Liver (tissue), 9 donors: ENCODE results near the gene CCN5. TPM values are rescaled to one million over a fixed set of nuclear protein-coding genes. Genes with fewer than 3 reads are reported as not detected.

Source experiments
- DNase-seq: peaks from one replicate; pipeline ENCODE4 v3.0.0-alpha.2; 2017; ENCODE audit warnings: low spot score
- H3K27ac ChIP-seq, 2 donors: one replicate each; pipeline ENCODE4 v1.7.0; 2013; ENCODE audit warnings: inconsistent platforms in 2 of 2, low read length in 2 of 2, control low read depth in 1 of 2, low read depth in 1 of 2, mild to moderate bottlenecking in 1 of 2
- H3K27me3 ChIP-seq, 4 donors: one replicate each; pipeline versions ENCODE4 v1.6.1 to v1.7.0; 2013; ENCODE audit warnings: low read length in 3 of 4, inconsistent platforms in 1 of 4, mild to moderate bottlenecking in 1 of 4, moderate library complexity in 1 of 4; ENCODE audit not compliant: control insufficient read depth in 4 of 4, insufficient read depth in 4 of 4
- H3K36me3 ChIP-seq, 4 donors: one replicate each; pipeline versions ENCODE4 v1.6.1 to v1.7.0; 2013; ENCODE audit warnings: low read length in 3 of 4, mild to moderate bottlenecking in 3 of 4, low read depth in 1 of 4, moderate library complexity in 1 of 4; ENCODE audit not compliant: control insufficient read depth in 4 of 4, insufficient read depth in 3 of 4
- H3K4me1 ChIP-seq, 4 donors: one replicate each; pipeline versions ENCODE4 v1.6.1 to v1.7.0; 2013; ENCODE audit warnings: low read length in 3 of 4, mild to moderate bottlenecking in 3 of 4, moderate library complexity in 1 of 4; ENCODE audit not compliant: control insufficient read depth in 4 of 4, insufficient read depth in 4 of 4
- H3K4me3 ChIP-seq, 3 donors: one replicate each; pipeline versions ENCODE4 v1.6.1 to v1.7.0; 2013; ENCODE audit warnings: low read length in 3 of 3, control low read depth in 1 of 3, low read depth in 1 of 3, mild to moderate bottlenecking in 1 of 3
- H3K9ac ChIP-seq, 2 donors: one replicate each; pipeline ENCODE4 v1.7.0; 2013; ENCODE audit warnings: low read length in 2 of 2, mild to moderate bottlenecking in 2 of 2, moderate library complexity in 2 of 2, control low read depth in 1 of 2, low read depth in 1 of 2
- H3K9me3 ChIP-seq, 4 donors: one replicate each; pipeline versions ENCODE4 v1.6.1 to v1.7.0; 2013; ENCODE audit warnings: low read length in 3 of 4; ENCODE audit not compliant: control insufficient read depth in 4 of 4
- EGR1 ChIP-seq, 2 donors: IDR thresholded peaks; 2 replicates each; pipeline ENCODE4 v1.6.1; 2016 to 2018; ENCODE audit warnings: antibody characterized with exemption in 2 of 2, low read depth in 2 of 2
- FOXA1 ChIP-seq: IDR thresholded peaks from 2 replicates; pipeline ENCODE4 v1.6.1; 2016; ENCODE audit warnings: antibody characterized with exemption
- FOXA2 ChIP-seq: IDR thresholded peaks from 2 replicates; pipeline ENCODE4 v1.6.1; 2016; ENCODE audit warnings: antibody characterized with exemption
- HNF4G ChIP-seq: IDR thresholded peaks from 2 replicates; pipeline ENCODE4 v1.6.1; 2016; ENCODE audit warnings: antibody characterized with exemption
- NR2F2 ChIP-seq: IDR thresholded peaks from 2 replicates; pipeline ENCODE4 v1.6.1; 2016; ENCODE audit warnings: antibody characterized with exemption
- RAD21 ChIP-seq, 2 donors: IDR thresholded peaks; 2 replicates each; pipeline ENCODE4 v1.6.1; 2016; ENCODE audit warnings: antibody characterized with exemption in 2 of 2, mild to moderate bottlenecking in 2 of 2
- SP1 ChIP-seq: IDR thresholded peaks from 2 replicates; pipeline ENCODE4 v1.6.1; 2018; ENCODE audit warnings: antibody characterized with exemption, mild to moderate bottlenecking
- TAF1 ChIP-seq: conservative IDR thresholded peaks from 2 replicates; pipeline ENCODE4 v1.6.1; 2016; ENCODE audit warnings: antibody characterized with exemption, mild to moderate bottlenecking
- WGBS: extraction: QIAGEN DNeasy Blood & Tissue Kit; methylation state at CpG from one replicate; pipeline ENCODE4 v1.1.7; 2013; 5-methylcytosine and 5-hydroxymethylcytosine counted together
- polyA plus RNA-seq, 2 donors: library from polyadenylated mRNA; stranded (reverse) in 1 of 2; unstranded in 1 of 2; fragments of 200-250 nt in 1 of 2; fragments of >200 nt in 1 of 2; fragmentation: Nextera tagmentation in 1 of 2; extraction: Ambion mirVana in 1 of 2; gene quantifications; one replicate each; pipeline versions ENCODE4 v1.2.1 to v1.2.3, GENCODE V29; 2013 to 2015
- total RNA-seq, 2 donors: library from RNA; depleted of rRNA; stranded (reverse); fragments of >200 nt; gene quantifications; one replicate each; pipeline ENCODE4 v1.2.3, GENCODE V29; 2014
- TF ChIP-seq, protein P1 (sequence below): IDR thresholded peaks from 2 replicates; pipeline ENCODE4 v1.6.1; 2016; ENCODE audit warnings: antibody characterized with exemption, mild to moderate bottlenecking
- TF ChIP-seq, protein P2 (sequence below): IDR thresholded peaks from 2 replicates; pipeline ENCODE4 v1.6.1; 2016; ENCODE audit warnings: antibody characterized with exemption
- TF ChIP-seq, protein P3 (sequence below): fragments of 150-350 bp; IDR thresholded peaks from 2 replicates; pipeline ENCODE4 v1.5.1; 2017; ENCODE audit warnings: improper control_type of control experiment, low read depth, low read length; ENCODE audit not compliant: missing input control
- TF ChIP-seq, protein P4 (sequence below): IDR thresholded peaks from 2 replicates; pipeline ENCODE4 v1.6.1; 2016; ENCODE audit warnings: antibody characterized with exemption
- TF ChIP-seq, protein P5 (sequence below): IDR thresholded peaks from 2 replicates; pipeline ENCODE4 v1.6.1; 2016; ENCODE audit warnings: antibody characterized with exemption
- donor health status: healthy.
- donor health status: healthy.
- donor health status: healthy.
- donor health status: healthy.
- donor health status: healthy.

The CCN5 gene
- total and polyA plus RNA-seq, 4 donors, result 1.2 to 3.6 (median 1.9) TPM; not detected in 1

GRCh38 chr20:44745122-44745597, 30.0 kb downstream of the CCN5 start:
- H3K4me3 ChIP-seq, result peak overlapping the region in 1 of 3 donors; percentile 53

DNA sequence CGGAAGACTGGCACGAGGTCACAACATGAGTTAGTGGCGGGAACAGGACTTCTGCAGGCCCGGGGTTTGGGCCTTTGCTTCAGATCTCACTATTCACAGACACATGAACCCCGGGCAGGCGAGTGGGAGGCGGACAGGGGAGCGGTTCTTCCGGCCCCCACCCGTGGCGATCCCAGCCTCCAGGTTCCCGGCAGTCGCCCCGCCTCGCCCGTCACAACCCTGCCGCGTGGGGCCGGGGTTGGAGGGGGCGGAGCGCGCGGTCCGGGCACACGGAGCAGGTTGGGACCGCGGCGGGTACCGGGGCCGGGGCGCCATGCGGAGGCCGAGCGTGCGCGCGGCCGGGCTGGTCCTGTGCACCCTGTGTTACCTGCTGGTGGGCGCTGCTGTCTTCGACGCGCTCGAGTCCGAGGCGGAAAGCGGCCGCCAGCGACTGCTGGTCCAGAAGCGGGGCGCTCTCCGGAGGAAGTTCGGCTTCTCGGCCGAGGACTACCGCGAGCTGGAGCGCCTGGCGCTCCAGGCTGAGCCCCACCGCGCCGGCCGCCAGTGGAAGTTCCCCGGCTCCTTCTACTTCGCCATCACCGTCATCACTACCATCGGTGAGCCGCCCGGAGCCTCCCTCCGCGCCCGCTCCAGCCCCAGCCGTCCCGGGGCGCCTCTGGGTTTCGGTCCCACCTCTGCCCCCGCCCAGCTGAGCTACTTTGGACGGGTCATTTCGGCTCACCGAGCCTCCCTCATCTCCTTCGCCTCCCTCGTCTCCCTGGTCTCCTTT, 30.6 kb downstream of the CCN5 start, which contains the start of gene KCNK15:
TSS of gene KCNK15 (plus strand) at position 268 of the 769 bp plus-strand sequence. CDS start at position 314, 46 bp downstream.
- no peak within 1 kb of the TSS for H3K9ac ChIP-seq
- DNase-seq, result no peak

More at GRCh38 chr20:44745122-44745597, 30.0 kb downstream of the CCN5 start:
- Histone ChIP-seq H3K36me3 (no peaks in the 10 kb centered on the region), H3K9me3 (no peaks in the 10 kb centered on the region), H3K4me1 (peaks cover 7 to 14% (median 8%) of the 10 kb centered on the region in 4 donors), H3K27ac (no peak overlapping the region), H3K9ac (no peak overlapping the region), H3K27me3 (no peaks in the 10 kb centered on the region)
- no peak for DNase-seq
- 59% methylated on average over 5 of the region's 5 CpGs for WGBS
- TF ChIP-seq EGR1 (IDR thresholded peaks at IDR 0.05; ENCODE audit: low read depth in 2 of 2) (no peak), HNF4G (no peak), FOXA2 (no peak), SP1 (no peak), FOXA1 (no peak)
- TF ChIP-seq, protein P1, sequence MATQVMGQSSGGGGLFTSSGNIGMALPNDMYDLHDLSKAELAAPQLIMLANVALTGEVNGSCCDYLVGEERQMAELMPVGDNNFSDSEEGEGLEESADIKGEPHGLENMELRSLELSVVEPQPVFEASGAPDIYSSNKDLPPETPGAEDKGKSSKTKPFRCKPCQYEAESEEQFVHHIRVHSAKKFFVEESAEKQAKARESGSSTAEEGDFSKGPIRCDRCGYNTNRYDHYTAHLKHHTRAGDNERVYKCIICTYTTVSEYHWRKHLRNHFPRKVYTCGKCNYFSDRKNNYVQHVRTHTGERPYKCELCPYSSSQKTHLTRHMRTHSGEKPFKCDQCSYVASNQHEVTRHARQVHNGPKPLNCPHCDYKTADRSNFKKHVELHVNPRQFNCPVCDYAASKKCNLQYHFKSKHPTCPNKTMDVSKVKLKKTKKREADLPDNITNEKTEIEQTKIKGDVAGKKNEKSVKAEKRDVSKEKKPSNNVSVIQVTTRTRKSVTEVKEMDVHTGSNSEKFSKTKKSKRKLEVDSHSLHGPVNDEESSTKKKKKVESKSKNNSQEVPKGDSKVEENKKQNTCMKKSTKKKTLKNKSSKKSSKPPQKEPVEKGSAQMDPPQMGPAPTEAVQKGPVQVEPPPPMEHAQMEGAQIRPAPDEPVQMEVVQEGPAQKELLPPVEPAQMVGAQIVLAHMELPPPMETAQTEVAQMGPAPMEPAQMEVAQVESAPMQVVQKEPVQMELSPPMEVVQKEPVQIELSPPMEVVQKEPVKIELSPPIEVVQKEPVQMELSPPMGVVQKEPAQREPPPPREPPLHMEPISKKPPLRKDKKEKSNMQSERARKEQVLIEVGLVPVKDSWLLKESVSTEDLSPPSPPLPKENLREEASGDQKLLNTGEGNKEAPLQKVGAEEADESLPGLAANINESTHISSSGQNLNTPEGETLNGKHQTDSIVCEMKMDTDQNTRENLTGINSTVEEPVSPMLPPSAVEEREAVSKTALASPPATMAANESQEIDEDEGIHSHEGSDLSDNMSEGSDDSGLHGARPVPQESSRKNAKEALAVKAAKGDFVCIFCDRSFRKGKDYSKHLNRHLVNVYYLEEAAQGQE, result no peak
- TF ChIP-seq, protein P2, sequence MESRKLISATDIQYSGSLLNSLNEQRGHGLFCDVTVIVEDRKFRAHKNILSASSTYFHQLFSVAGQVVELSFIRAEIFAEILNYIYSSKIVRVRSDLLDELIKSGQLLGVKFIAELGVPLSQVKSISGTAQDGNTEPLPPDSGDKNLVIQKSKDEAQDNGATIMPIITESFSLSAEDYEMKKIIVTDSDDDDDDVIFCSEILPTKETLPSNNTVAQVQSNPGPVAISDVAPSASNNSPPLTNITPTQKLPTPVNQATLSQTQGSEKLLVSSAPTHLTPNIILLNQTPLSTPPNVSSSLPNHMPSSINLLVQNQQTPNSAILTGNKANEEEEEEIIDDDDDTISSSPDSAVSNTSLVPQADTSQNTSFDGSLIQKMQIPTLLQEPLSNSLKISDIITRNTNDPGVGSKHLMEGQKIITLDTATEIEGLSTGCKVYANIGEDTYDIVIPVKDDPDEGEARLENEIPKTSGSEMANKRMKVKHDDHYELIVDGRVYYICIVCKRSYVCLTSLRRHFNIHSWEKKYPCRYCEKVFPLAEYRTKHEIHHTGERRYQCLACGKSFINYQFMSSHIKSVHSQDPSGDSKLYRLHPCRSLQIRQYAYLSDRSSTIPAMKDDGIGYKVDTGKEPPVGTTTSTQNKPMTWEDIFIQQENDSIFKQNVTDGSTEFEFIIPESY, result no peak
- TF ChIP-seq, protein P3, sequence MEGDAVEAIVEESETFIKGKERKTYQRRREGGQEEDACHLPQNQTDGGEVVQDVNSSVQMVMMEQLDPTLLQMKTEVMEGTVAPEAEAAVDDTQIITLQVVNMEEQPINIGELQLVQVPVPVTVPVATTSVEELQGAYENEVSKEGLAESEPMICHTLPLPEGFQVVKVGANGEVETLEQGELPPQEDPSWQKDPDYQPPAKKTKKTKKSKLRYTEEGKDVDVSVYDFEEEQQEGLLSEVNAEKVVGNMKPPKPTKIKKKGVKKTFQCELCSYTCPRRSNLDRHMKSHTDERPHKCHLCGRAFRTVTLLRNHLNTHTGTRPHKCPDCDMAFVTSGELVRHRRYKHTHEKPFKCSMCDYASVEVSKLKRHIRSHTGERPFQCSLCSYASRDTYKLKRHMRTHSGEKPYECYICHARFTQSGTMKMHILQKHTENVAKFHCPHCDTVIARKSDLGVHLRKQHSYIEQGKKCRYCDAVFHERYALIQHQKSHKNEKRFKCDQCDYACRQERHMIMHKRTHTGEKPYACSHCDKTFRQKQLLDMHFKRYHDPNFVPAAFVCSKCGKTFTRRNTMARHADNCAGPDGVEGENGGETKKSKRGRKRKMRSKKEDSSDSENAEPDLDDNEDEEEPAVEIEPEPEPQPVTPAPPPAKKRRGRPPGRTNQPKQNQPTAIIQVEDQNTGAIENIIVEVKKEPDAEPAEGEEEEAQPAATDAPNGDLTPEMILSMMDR, result no peak

More for the DNA sequence above, 30.6 kb downstream of the CCN5 start, which contains the start of gene KCNK15:
- H3K27ac ChIP-seq, result no peak within 1 kb of the TSS
- H3K9me3 ChIP-seq, result no peaks in the 10 kb centered on the region
- H3K36me3 ChIP-seq, result no peaks in the 10 kb centered on the region
- H3K4me3 ChIP-seq, result peak within 1 kb of the TSS in 2 of 3 donors; percentile 44 to 53
- no peaks in the 10 kb centered on the region for H3K27me3 ChIP-seq
- 3% methylated on average over 81 of the region's 81 CpGs for WGBS
- H3K4me1 ChIP-seq, result peaks cover 7 to 14% (median 8%) of the 10 kb centered on the region in 4 donors
- TF ChIP-seq, protein P4, sequence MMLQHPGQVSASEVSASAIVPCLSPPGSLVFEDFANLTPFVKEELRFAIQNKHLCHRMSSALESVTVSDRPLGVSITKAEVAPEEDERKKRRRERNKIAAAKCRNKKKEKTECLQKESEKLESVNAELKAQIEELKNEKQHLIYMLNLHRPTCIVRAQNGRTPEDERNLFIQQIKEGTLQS, result no peak
- TF ChIP-seq RAD21 (IDR thresholded peaks at IDR 0.05) (no peak), TAF1 (no peak), NR2F2 (no peak)
- TF ChIP-seq, protein P5, sequence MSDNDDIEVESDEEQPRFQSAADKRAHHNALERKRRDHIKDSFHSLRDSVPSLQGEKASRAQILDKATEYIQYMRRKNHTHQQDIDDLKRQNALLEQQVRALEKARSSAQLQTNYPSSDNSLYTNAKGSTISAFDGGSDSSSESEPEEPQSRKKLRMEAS, result no peak
